ENCODE measurements around the gene MYO3B. TPM values are rescaled to one million over a fixed set of nuclear protein-coding genes. Genes with fewer than 3 reads are reported as not detected.
A peak's percentile ranks its signal among the peaks of the same experiment; 100 is the strongest.

Gene MYO3B
- total RNA-seq, 4 donors from 2014 or later, result 0.34 to 0.95 (median 0.89) TPM

DNA sequence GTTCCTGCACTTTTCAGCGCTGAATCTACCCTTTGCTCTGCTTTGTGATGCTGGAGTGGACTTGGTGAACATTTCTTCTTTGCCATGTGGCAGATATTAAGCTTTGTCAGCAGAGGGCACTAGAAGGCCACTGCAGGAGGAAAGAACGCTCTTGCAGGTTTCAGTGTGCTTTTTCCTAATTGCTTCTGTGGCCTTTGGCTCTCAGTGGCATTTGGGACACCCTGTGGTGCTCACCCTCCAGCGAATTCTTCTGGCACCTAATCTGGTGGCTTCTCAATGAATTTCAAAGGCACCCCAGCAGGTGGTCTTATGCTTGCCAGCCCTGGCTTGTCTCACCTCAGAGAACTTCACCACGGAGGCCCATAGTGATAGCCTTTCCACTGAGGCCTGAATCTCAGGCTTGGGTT is 146.7 kb downstream of the MYO3B start:
- no peaks in the 10 kb centered on the region for H3K4me1 ChIP-seq
- peaks cover 6% of the 10 kb centered on the region for H3K9me3 ChIP-seq
- WGBS, result 29% methylated on average over 4 of the region's 4 CpGs
- TF ChIP-seq CTCF (IDR thresholded peaks at IDR 0.05) (peak in 1 of 2 donors; percentile 43), POLR2A (IDR thresholded peaks at IDR 0.05) (no peak), POLR2AphosphoS5 (IDR thresholded peaks at IDR 0.05) (no peak), EP300 (IDR thresholded peaks at IDR 0.05) (no peak)
- H3K4me3 ChIP-seq, result no peak overlapping the region
- no peaks in the 10 kb centered on the region for H3K36me3 ChIP-seq
- DNase-seq (ENCODE audit: low spot score in 2 of 2), result no peak
- H3K27ac ChIP-seq, result no peak overlapping the region
- H3K27me3 ChIP-seq, result no peaks in the 10 kb centered on the region

- no peak overlapping the region for H3K4me3 ChIP-seq
- no peak for DNase-seq (ENCODE audit: low spot score in 2 of 2)
- no peaks in the 10 kb centered on the region for H3K36me3 ChIP-seq
- H3K27ac ChIP-seq, result no peak overlapping the region
- H3K9me3 ChIP-seq, result no peaks in the 10 kb centered on the region
- 86% methylated on average over 1 of the region's 1 CpG for WGBS
- no peak for TF ChIP-seq CTCF (IDR thresholded peaks at IDR 0.05)
- TF ChIP-seq POLR2AphosphoS5 (IDR thresholded peaks at IDR 0.05), result no peak
- no peak for TF ChIP-seq EP300 (IDR thresholded peaks at IDR 0.05)
- TF ChIP-seq POLR2A (IDR thresholded peaks at IDR 0.05), result no peak
- no peaks in the 10 kb centered on the region for H3K27me3 ChIP-seq
- H3K4me1 ChIP-seq, result no peaks in the 10 kb centered on the region
Observed at GRCh38 chr2:170330881-170331280, 152.9 kb downstream of the MYO3B start.

DNA sequence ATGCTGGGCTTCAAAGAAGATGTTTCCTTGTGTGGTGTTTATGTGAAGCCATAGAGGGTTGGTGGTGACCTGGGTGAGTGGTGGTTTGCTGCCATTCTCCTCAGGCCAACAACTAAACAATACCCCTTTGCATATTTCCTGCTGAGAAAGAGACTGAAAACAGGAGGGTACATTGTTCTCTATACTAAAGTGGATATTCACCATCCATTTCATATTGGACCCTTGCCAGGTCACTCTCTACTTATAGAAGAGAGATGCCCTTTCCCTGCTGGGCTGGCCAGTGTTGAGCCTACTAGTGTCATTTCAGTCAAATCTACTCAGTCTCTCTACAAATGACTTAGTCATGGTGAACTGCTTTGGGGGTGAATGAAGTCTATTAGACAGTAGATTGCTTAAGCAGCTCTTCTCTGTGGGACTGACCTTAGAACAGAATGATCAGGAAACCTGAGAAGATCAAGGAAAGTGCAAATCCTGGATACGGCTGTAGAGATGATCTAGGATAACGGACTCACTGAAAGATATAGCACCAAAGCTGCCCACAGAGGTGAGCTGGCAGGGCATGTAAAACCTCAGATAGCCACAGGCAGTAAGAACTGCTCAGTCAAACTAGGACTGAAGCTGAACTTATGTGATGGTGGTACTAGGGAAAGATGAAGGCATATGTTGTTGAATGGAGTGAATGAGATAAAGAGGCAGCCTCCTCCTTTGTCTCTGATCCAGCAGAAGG is 154.9 kb downstream of the MYO3B start:
- 78% methylated on average over 2 of the region's 2 CpGs for WGBS
- Histone ChIP-seq H3K36me3 (no peaks in the 10 kb centered on the region), H3K27ac (no peak overlapping the region), H3K4me3 (no peak overlapping the region), H3K9me3 (no peaks in the 10 kb centered on the region), H3K27me3 (no peaks in the 10 kb centered on the region), H3K4me1 (no peaks in the 10 kb centered on the region)
- DNase-seq (ENCODE audit: low spot score in 2 of 2), result no peak
- TF ChIP-seq EP300 (IDR thresholded peaks at IDR 0.05), result no peak
- TF ChIP-seq POLR2A (IDR thresholded peaks at IDR 0.05), result no peak
- TF ChIP-seq POLR2AphosphoS5 (IDR thresholded peaks at IDR 0.05), result no peak
- TF ChIP-seq CTCF (IDR thresholded peaks at IDR 0.05), result no peak

DNA sequence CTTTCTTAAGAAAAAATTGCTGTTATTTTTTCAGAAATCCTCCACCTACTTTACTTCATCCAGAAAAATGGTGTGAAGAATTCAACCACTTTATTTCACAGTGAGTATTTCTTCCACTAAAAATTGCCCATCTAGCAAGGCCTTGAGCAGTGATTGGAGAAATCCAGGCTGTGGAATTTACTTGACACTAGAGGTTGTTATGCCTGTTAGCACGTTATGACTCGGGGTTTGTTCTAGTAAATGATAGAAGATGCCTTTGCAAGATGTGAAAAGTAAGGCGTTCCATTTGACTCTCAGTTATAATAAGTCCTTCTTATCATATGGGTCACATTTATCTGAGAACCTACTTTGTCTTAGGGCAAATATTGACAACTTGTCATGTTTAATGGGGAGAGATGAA is 157.4 kb downstream of the MYO3B start:
- Histone ChIP-seq H3K36me3 (no peaks in the 10 kb centered on the region), H3K9me3 (no peaks in the 10 kb centered on the region), H3K27me3 (peaks cover 5% of the 10 kb centered on the region), H3K4me3 (no peak overlapping the region), H3K4me1 (no peaks in the 10 kb centered on the region), H3K27ac (no peak overlapping the region)
- WGBS, result 64% methylated on average over 3 of the region's 3 CpGs
- DNase-seq (ENCODE audit: low spot score in 2 of 2), result no peak
- TF ChIP-seq POLR2AphosphoS5 (IDR thresholded peaks at IDR 0.05) (no peak), CTCF (IDR thresholded peaks at IDR 0.05) (no peak), EP300 (IDR thresholded peaks at IDR 0.05) (no peak), POLR2A (IDR thresholded peaks at IDR 0.05) (no peak)

- H3K9me3 ChIP-seq, result no peaks in the 10 kb centered on the region
- H3K36me3 ChIP-seq, result no peaks in the 10 kb centered on the region
- H3K27me3 ChIP-seq, result peaks cover 5% of the 10 kb centered on the region
- WGBS, result 85% methylated on average over 2 of the region's 2 CpGs
- no peak for DNase-seq (ENCODE audit: low spot score in 2 of 2)
- no peak overlapping the region for H3K4me3 ChIP-seq
- H3K4me1 ChIP-seq, result no peaks in the 10 kb centered on the region
- TF ChIP-seq POLR2AphosphoS5 (IDR thresholded peaks at IDR 0.05), result no peak
- no peak for TF ChIP-seq POLR2A (IDR thresholded peaks at IDR 0.05)
- no peak for TF ChIP-seq EP300 (IDR thresholded peaks at IDR 0.05)
- H3K27ac ChIP-seq, result no peak overlapping the region
Observed at GRCh38 chr2:170336408-170336807, 158.5 kb downstream of the MYO3B start.
